T-cell (primary cell): ENCODE data around the gene FRYL. TPM values are rescaled to one million over a fixed set of nuclear protein-coding genes. Genes with fewer than 3 reads are reported as not detected.

Source experiments
- ATAC-seq, 4 experiments: fragments of 200-7000 bp in 3 of 4; fragments of 150-1000 bp in 1 of 4; cut with Tn5 transposase; replicated peaks in 1 of 4; 1 replicate in 3 of 4; 2 replicates in 1 of 4; pipeline ENCODE4 v1.10.0; 2021; ENCODE audit warnings: moderate library complexity in 3 of 4, mild to moderate bottlenecking in 2 of 4, moderate number of reproducible peaks in 1 of 4
- CTCF ChIA-PET, 2 donors: fragments of 300-600 bp; sonication (Branson Sonifier 250); formaldehyde crosslinking; loops; one replicate each; lab custom pipeline; 2022; ENCODE audit warnings: antibody characterized with exemption in 2 of 2; lab: Charles Lee
- POLR2A ChIA-PET, 2 donors: fragments of 300-600 bp; sonication (Branson Sonifier 250); formaldehyde crosslinking; loops; one replicate each; lab custom pipeline; 2022; ENCODE audit warnings: antibody characterized with exemption in 2 of 2; lab: Charles Lee
- DNase-seq, 35 experiments: peaks; one replicate each; pipeline versions ENCODE4 v3.0.0 to v3.0.0-alpha.2; 2013 to 2023
- H3K27ac ChIP-seq: one replicate; pipeline ENCODE4 v1.5.1; 2013; ENCODE audit warnings: low read length
- H3K27me3 ChIP-seq, 2 experiments: replicated peaks in 1 of 2; 1 replicate in 1 of 2; 2 replicates in 1 of 2; pipeline versions ENCODE4 v1.6.1 to v1.7.0; 2013; ENCODE audit warnings: low read length in 1 of 2, mixed read lengths in 1 of 2; ENCODE audit not compliant: control insufficient read depth in 2 of 2, insufficient read depth in 2 of 2; ENCODE audit errors: extremely low read depth in 1 of 2
- H3K36me3 ChIP-seq, 2 donors: 1 replicate in 1 of 2; 2 replicates in 1 of 2; pipeline versions ENCODE4 v1.6.1 to v1.7.0; 2013; ENCODE audit warnings: low read length in 1 of 2; ENCODE audit not compliant: control insufficient read depth in 2 of 2, insufficient read depth in 1 of 2; ENCODE audit errors: extremely low read depth in 1 of 2
- H3K4me1 ChIP-seq, 2 experiments: 1 replicate in 1 of 2; 2 replicates in 1 of 2; pipeline versions ENCODE4 v1.6.1 to v1.7.0; 2013; ENCODE audit warnings: low read length in 2 of 2, mixed read lengths in 1 of 2; ENCODE audit not compliant: insufficient read depth in 2 of 2, control insufficient read depth in 1 of 2; ENCODE audit errors: extremely low read depth in 1 of 2
- H3K4me3 ChIP-seq, 2 donors: 1 replicate in 1 of 2; 2 replicates in 1 of 2; pipeline versions ENCODE4 v1.5.1 to v1.7.0; 2013; ENCODE audit warnings: mild to moderate bottlenecking in 2 of 2, low read length in 1 of 2, moderate library complexity in 1 of 2; ENCODE audit not compliant: control insufficient read depth in 1 of 2; ENCODE audit errors: extremely low read depth in 1 of 2
- H3K9me3 ChIP-seq: 2 replicates; pipeline ENCODE4 v1.7.0; 2013
- H3K27ac Mint-ChIP-seq, 2 donors: one replicate each; pipeline ENCODE4 v1.8.0; 2020 to 2021; ENCODE audit warnings: mild to moderate bottlenecking in 2 of 2, mixed read lengths in 2 of 2
- H3K27me3 Mint-ChIP-seq, 2 donors: one replicate each; pipeline ENCODE4 v1.8.0; 2021 to 2022; ENCODE audit warnings: mixed read lengths in 2 of 2
- H3K36me3 Mint-ChIP-seq: one replicate; pipeline ENCODE4 v1.8.0; 2021; ENCODE audit warnings: mixed read lengths
- H3K4me1 Mint-ChIP-seq, 3 donors: one replicate each; pipeline ENCODE4 v1.8.0; 2020 to 2022; ENCODE audit warnings: mixed read lengths in 3 of 3, mild to moderate bottlenecking in 1 of 3
- H3K4me3 Mint-ChIP-seq, 3 donors: one replicate each; pipeline ENCODE4 v1.8.0; 2020 to 2022; ENCODE audit warnings: mild to moderate bottlenecking in 3 of 3, mixed read lengths in 3 of 3, moderate library complexity in 3 of 3
- H3K9me3 Mint-ChIP-seq, 3 donors: one replicate each; pipeline ENCODE4 v1.8.0; 2020 to 2022; ENCODE audit warnings: mixed read lengths in 3 of 3
- WGBS: methylation state at CpG from one replicate; pipeline ENCODE4 v1.1.5; 2013; ENCODE audit warnings: missing lambda C conversion rate; ENCODE audit not compliant: insufficient coverage; 5-methylcytosine and 5-hydroxymethylcytosine counted together
- total RNA-seq, 35 experiments: library from RNA in 6 of 35; stranded (reverse) in 6 of 35; fragments of 120-200 nt in 1 of 35; gene quantifications; one replicate each; pipeline versions ENCODE4 v1.2.1 to v1.2.4 and lab custom pipeline; 2013 to 2026

Gene FRYL
- total RNA-seq, 5 donors from 2014 or later (not counting 1 experiment from before 2014, with no cell fraction given): 86.3 to 143 (median 111) TPM

- Histone ChIP-seq H3K27me3 (no peaks in the 10 kb centered on the region), H3K4me1 (peaks cover 0 to 6% of the 10 kb centered on the region in 2 experiments), H3K9me3 (no peaks in the 10 kb centered on the region), H3K36me3 (no peaks in the 10 kb centered on the region), H3K4me3 (no peak overlapping the region), H3K27ac (no peak overlapping the region)
- ATAC-seq (no peak), DNase-seq (no peak)
- H3K9me3 Mint-ChIP-seq: no peaks in the 10 kb centered on the region
- peaks cover 23% of the 10 kb centered on the region for H3K36me3 Mint-ChIP-seq
- H3K27me3 Mint-ChIP-seq: no peaks in the 10 kb centered on the region
- H3K4me1 Mint-ChIP-seq: peaks cover 55 to 57% (median 56%) of the 10 kb centered on the region in 3 donors
- H3K27ac Mint-ChIP-seq: no peak overlapping the region
- ChIA-PET POLR2A (interaction anchor here in 1 of 2 donors (0.7 kb wide), 1 partner anchor 145 kb away, joined by 7 read pairs; no protein-coding TSS in a partner anchor), CTCF (no interaction called here)
- no peak overlapping the region for H3K4me3 Mint-ChIP-seq
- no CpG with 5 or more reads among the region's 1 CpG for WGBS
These were observed 128.2 kb downstream of the FRYL start for GRCh38 chr4:48651914-48652313.

- H3K36me3 ChIP-seq: no peaks in the 10 kb centered on the region
- H3K4me3 Mint-ChIP-seq: no peak overlapping the region
- no peaks in the 10 kb centered on the region for H3K9me3 ChIP-seq
- no peak overlapping the region for H3K4me3 ChIP-seq
- ATAC-seq (no peak), DNase-seq (no peak)
- no peaks in the 10 kb centered on the region for H3K27me3 ChIP-seq
- H3K4me1 Mint-ChIP-seq: peaks cover 55 to 63% (median 61%) of the 10 kb centered on the region in 3 donors
- H3K36me3 Mint-ChIP-seq: peaks cover 31% of the 10 kb centered on the region
- ChIA-PET POLR2A (no interaction called here), CTCF (no interaction called here)
- no CpG with 5 or more reads among the region's 3 CpGs for WGBS
- peaks cover 2 to 6% of the 10 kb centered on the region in 2 experiments for H3K4me1 ChIP-seq
- no peak overlapping the region for H3K27ac Mint-ChIP-seq
- H3K27me3 Mint-ChIP-seq: no peaks in the 10 kb centered on the region
- no peaks in the 10 kb centered on the region for H3K9me3 Mint-ChIP-seq
- H3K27ac ChIP-seq: no peak overlapping the region
These were observed 130.6 kb downstream of the FRYL start for GRCh38 chr4:48649505-48649904.

- H3K27ac ChIP-seq: no peak overlapping the region
- DNase-seq (no peak), ATAC-seq (no peak)
- peaks cover 26% of the 10 kb centered on the region for H3K36me3 Mint-ChIP-seq
- no peaks in the 10 kb centered on the region for H3K27me3 Mint-ChIP-seq
- H3K36me3 ChIP-seq: no peaks in the 10 kb centered on the region
- H3K27ac Mint-ChIP-seq: no peak overlapping the region
- no peaks in the 10 kb centered on the region for H3K9me3 ChIP-seq
- no peaks in the 10 kb centered on the region for H3K27me3 ChIP-seq
- no peak overlapping the region for H3K4me3 Mint-ChIP-seq
- no peaks in the 10 kb centered on the region for H3K9me3 Mint-ChIP-seq
- peaks cover 57 to 60% (median 60%) of the 10 kb centered on the region in 3 donors for H3K4me1 Mint-ChIP-seq
- ChIA-PET POLR2A (interaction anchor here (0.6 to 0.8 kb wide), 2 partner anchors 8 to 63 kb away, joined by 3 to 6 read pairs; no protein-coding TSS in a partner anchor), CTCF (no interaction called here)
- peaks cover 0 to 2% of the 10 kb centered on the region in 2 experiments for H3K4me1 ChIP-seq
- WGBS: no CpG with 5 or more reads among the region's 3 CpGs
- no peak overlapping the region for H3K4me3 ChIP-seq
These were observed 134.8 kb downstream of the FRYL start for GRCh38 chr4:48645225-48645794.

- no peak overlapping the region for H3K27ac Mint-ChIP-seq
- DNase-seq (no peak), ATAC-seq (no peak)
- H3K4me3 Mint-ChIP-seq: no peak overlapping the region
- H3K36me3 Mint-ChIP-seq: peaks cover 33% of the 10 kb centered on the region
- no peaks in the 10 kb centered on the region for H3K27me3 ChIP-seq
- POLR2A ChIA-PET: no interaction called here
- no peak overlapping the region for H3K27ac ChIP-seq
- H3K27me3 Mint-ChIP-seq: no peaks in the 10 kb centered on the region
- no peaks in the 10 kb centered on the region for H3K36me3 ChIP-seq
- CTCF ChIA-PET: interaction anchor here (0.5 to 1.5 kb wide), 3 partner anchors 11 to 198 kb away, joined by 3 to 8 read pairs (median 3); no protein-coding TSS in a partner anchor
- H3K4me1 ChIP-seq: peaks cover 0 to 2% of the 10 kb centered on the region in 2 experiments
- no peak overlapping the region for H3K4me3 ChIP-seq
- no CpG with 5 or more reads among the region's 2 CpGs for WGBS
- no peaks in the 10 kb centered on the region for H3K9me3 ChIP-seq
- peaks cover 0 to 6% (median 1%) of the 10 kb centered on the region in 3 donors for H3K9me3 Mint-ChIP-seq
- peaks cover 56 to 68% (median 68%) of the 10 kb centered on the region in 3 donors for H3K4me1 Mint-ChIP-seq
These were observed 137.4 kb downstream of the FRYL start for GRCh38 chr4:48642421-48643374.

- H3K27ac Mint-ChIP-seq: no peak overlapping the region
- no peak for DNase-seq
- H3K27me3 Mint-ChIP-seq: no peaks in the 10 kb centered on the region
- CTCF ChIA-PET: interaction anchor here in 1 of 2 donors (1.5 kb wide), 1 partner anchor 12 kb away, joined by 3 read pairs; no protein-coding TSS in a partner anchor
- no peaks in the 10 kb centered on the region for H3K36me3 ChIP-seq
- H3K4me3 Mint-ChIP-seq: no peak overlapping the region
- WGBS: 100% methylated on average over 3 of the region's 4 CpGs
- no peak overlapping the region for H3K4me3 ChIP-seq
- H3K36me3 Mint-ChIP-seq: peaks cover 27% of the 10 kb centered on the region
- H3K27me3 ChIP-seq: no peaks in the 10 kb centered on the region
- peaks cover 53 to 65% (median 64%) of the 10 kb centered on the region in 3 donors for H3K4me1 Mint-ChIP-seq
- ATAC-seq: no peak
- POLR2A ChIA-PET: interaction anchor here in 1 of 2 donors (0.6 kb wide), 1 partner anchor 36 kb away, joined by 5 read pairs; no protein-coding TSS in a partner anchor
- H3K9me3 Mint-ChIP-seq: peaks cover 0 to 6% (median 1%) of the 10 kb centered on the region in 3 donors
- H3K4me1 ChIP-seq: peaks cover 0 to 6% of the 10 kb centered on the region in 2 experiments
- no peaks in the 10 kb centered on the region for H3K9me3 ChIP-seq
- H3K27ac ChIP-seq: no peak overlapping the region
These were observed 138.7 kb downstream of the FRYL start for GRCh38 chr4:48641401-48641800.

GRCh38 chr4:48640699-48641098 lies 139.4 kb downstream of the FRYL start:
- Histone ChIP-seq H3K36me3 (no peaks in the 10 kb centered on the region), H3K27me3 (no peaks in the 10 kb centered on the region), H3K9me3 (no peaks in the 10 kb centered on the region), H3K4me3 (no peak overlapping the region), H3K27ac (no peak overlapping the region), H3K4me1 (peaks cover 0 to 6% of the 10 kb centered on the region in 2 experiments)
- WGBS: no CpG with 5 or more reads among the region's 2 CpGs
- ATAC-seq (no peak), DNase-seq (no peak)
- peaks cover 48 to 60% (median 60%) of the 10 kb centered on the region in 3 donors for H3K4me1 Mint-ChIP-seq
- no peak overlapping the region for H3K27ac Mint-ChIP-seq
- peaks cover 24% of the 10 kb centered on the region for H3K36me3 Mint-ChIP-seq
- H3K4me3 Mint-ChIP-seq: no peak overlapping the region
- ChIA-PET CTCF (no interaction called here), POLR2A (interaction anchor here in 1 of 2 donors (0.6 kb wide), 1 partner anchor 199 kb away, joined by 3 read pairs; no protein-coding TSS in a partner anchor)
- H3K27me3 Mint-ChIP-seq: no peaks in the 10 kb centered on the region
- peaks cover 0 to 6% (median 1%) of the 10 kb centered on the region in 3 donors for H3K9me3 Mint-ChIP-seq
